8988T (cell line): ENCODE results near the gene P3H2.

Source experiments
- DNase-seq: peaks from one replicate; pipeline ENCODE4 v3.0.0; 2011

Gene P3H2

DNA sequence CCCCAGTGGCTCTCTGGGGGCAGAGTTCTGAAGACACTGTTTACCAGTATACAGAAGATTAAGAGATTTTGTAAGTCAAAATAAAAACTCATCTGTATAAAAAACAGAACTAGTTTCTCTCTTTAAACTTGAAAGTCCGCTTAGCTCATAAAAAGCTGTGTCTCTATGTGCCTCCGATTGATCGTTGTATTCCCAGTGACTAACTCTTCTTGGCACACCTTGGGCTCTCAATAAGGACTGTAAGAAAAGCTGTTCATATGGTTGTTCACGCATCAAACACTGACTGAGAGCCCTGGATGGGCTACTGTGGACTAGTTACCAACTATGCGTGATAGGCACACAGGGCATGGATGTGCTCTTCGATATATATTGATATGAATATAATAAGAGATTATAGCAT lies 107.9 kb downstream of the P3H2 start:
- no peak for DNase-seq

DNA sequence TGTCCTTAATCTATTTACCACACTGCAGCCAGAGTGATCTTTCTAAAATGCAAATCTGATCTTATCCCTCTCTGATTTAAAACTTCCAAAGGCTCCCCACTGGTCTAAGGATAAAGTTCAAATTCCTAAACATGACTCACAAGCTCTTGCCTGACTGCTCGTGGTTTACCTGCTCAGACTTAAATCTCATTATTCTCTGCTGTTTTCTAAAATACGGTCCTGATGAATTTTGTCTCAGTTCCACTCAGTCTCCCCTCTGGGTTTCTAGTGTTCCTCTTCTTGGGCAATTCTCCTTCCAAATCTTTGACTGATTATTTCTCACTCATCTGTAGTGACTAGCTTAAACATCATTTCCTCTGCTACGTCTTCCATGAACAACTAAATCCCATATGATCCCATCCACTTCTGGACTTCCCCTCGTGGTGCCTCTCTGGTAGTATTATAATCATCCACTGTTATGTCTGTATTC lies 108.3 kb downstream of the P3H2 start:
- peak; percentile 11 for DNase-seq

DNA sequence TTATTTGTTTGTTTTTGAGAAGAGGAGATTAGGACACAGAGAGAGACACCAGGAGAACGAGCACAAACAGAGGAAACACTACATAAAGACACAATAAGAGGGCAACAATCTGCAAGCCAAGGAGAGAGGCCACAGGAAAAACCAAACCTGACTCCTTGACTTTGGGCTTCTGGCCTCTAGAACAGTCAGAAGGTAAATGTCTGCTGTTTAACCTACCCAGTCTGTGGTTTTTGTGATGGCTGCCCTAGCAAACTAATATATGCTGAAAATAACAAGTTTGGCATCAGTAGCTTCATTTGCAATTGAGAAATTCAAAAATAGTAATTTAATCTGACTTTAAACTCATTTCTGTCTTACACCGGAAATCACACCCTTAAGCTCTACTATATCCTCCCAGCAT lies 110.2 kb downstream of the P3H2 start:
- DNase-seq: no peak

DNA sequence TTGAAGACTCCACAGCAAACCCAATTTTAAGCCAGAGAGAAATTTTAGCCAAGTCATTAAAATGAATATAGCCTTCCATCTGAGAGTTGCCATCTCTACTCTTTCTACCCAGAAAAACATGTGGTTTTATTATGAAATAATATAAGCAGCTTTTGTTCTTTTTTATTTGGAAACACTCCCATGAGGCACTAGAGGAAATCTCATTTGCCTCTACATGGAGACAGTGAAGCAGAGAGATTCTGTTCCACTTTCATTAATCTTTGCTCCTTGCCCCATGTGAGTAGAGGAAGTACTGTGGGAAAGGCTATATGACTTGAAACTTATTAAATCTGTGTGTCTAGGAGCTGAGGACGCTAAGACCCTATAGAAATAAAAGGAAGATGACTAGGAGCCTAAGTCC lies 111.1 kb downstream of the P3H2 start:
- DNase-seq: no peak

DNA sequence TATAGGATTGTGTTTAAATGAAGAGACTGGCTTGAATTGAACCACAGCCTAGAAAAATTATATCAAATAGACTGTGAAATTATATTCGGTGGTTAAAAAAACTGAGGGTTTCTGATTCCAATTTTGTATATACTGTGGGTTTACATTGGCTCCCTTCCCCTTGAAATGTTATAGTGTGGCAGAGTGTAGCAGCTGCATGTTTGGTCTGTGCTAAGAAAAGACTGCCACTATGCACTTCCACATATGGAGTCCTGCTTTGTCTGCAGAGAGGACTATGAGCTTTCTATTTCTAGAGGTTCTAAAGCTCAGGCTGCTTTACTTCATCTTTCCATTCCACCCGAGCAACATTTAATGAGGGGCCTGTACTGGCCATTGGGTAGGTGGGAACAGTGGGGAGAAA lies 112.3 kb downstream of the P3H2 start:
- DNase-seq: no peak

DNA sequence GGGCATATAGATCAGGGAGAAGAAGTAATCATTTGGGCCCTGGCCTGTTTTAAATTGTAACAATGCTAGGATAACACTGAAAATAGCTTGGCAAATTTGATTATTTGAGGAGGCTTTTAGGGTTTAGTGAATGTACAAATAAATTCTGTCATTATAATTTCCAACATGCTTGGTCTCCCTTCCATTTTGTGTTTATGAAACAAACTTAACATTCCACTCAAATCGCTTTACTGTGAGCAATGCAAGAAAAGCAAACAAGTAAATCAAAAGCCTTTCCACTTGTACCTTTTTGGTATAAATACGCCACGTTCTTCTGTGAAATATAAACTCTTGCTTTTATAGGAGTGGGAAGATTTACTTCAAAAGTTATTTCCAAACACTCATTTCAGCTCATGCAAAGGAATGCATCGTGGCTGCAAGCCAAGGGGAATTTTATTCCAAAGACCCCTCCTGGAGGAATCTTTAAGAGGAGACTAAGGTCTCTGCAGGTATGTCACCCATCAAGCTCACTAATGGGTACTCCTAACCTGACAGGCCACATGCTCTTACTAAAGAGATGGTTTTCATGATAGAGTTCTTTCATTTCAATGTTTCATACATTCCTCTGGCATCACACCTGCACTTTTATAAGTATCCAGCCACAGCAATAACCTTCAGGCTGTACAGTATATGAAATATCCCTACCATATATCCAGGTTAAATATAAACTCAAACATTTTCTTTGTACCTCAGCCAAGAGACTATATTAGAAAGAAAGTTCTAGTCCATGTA lies 115.2 kb downstream of the P3H2 start:
- no peak for DNase-seq

DNA sequence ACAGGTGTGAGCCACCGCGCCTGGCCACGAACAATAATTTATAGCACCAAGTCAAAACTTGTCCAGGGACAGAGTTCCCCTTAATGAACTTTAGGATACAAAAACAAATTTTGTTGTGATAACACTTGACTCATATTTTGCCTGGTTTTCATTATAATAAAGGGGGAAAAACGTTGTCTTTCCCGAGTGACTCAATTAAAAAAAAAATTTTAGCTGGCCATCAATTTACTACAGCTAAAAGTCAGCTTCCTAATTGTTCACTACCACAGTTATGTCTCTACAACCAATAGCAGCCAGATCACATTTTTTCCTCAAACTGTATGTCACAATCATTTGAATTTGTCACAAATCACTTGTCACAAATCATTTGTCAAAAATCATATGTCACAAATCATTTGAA lies 116.0 kb downstream of the P3H2 start:
- no peak for DNase-seq

DNA sequence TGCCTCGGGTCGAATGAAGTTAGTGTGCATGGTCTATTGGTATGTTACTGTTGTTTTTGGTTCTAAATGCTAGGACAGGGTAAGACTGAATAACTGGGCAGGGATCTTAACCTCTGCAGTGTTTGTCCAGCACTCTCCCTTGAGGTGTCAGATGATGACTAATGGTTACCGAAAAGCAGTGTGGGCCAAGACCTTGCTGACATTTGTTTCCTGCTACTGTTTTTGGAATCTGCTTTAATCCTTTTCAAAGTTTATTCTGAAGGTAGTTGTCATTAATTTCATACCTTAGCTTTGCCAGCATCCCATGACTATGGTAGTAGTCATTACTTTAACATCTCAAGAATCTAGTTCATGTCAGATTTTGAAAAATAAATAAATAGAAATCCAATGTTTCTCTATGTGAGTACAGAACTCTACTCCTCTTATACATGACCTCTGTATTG lies 117.0 kb downstream of the P3H2 start:
- DNase-seq: peak; percentile 36

DNA sequence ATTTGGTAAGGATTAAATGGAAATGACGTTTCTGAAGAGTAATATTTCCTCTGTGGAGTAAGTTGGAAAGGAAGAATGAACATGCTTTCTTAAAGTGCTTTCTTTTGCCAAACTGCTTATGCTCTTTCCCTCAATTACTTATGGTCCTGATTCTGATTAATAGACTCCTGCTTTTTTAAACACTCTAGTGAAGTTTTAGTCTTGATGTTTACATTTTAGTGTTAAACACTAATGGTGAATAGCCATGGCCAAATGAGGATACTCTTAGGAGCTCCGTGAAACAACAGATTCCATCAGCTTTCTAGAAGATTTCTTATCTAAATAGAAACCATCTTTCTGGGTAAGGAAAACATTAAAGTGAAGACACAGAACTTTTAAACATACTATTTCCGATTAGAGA lies 117.6 kb downstream of the P3H2 start:
- DNase-seq: no peak

DNA sequence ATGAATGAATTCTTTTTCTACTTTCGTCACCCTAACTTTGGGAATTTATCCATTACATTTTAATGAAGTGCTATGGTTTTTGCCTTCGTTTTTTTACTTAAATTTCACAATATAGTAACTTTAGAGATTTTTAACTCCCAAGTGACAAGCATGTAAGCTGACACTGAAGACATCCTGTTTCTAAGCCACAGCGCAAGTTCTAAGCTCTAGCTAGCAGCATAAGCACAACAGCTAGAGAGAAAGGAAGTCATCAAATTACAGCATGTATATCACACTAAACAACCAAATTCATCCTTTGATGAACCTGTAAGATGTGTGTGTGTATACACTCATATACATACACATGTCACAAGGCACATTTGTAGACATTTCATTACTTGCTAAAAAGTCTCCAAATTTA lies 119.3 kb downstream of the P3H2 start:
- no peak for DNase-seq

DNA sequence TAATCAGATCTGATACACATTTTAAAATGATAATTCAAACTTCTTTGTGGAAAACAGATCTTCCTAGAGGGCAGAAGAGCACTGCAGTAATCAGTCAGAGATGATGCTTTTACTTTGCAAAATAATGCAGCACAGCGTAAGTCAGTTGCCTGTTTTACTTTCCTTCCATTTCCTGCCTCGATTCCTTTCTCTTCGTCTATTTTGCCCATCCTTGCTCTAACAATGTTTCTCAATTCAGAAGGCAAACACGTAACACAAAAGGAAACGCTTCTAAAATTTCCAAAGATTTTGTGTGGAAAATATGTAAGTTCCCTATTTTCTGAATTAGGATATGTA lies 119.9 kb downstream of the P3H2 start:
- DNase-seq: no peak

DNA sequence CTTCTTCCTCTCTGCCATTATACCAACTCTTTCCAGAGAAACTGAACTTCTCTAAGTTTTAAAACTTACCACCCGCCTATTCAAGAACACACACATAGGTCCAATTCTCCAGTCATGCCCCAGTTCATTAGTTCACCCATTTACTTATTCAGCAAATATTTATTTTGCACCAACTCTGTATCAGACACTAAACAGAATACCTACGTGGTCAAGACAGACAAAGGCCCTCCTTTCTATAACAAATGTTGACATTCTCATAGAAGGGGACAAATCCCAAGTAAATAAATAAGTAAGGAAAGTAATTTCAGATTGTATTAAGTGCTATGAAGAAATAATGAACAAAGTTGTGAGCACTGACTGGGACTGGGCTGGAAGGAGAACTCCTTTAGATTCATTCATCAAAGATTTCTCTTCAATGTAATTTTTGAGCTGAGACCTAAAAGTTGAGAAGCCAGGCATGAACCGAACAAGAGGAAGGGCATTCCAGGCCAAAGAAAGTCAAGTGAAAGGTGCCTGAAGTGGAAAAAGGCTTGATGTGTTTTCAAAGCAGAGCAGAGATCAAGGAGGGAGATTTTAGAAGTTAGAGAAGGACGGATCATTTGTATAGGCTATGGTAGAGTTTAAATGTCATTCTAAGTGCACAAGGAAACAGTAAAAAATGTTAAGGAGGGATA lies 120.4 kb downstream of the P3H2 start:
- DNase-seq: no peak

DNA sequence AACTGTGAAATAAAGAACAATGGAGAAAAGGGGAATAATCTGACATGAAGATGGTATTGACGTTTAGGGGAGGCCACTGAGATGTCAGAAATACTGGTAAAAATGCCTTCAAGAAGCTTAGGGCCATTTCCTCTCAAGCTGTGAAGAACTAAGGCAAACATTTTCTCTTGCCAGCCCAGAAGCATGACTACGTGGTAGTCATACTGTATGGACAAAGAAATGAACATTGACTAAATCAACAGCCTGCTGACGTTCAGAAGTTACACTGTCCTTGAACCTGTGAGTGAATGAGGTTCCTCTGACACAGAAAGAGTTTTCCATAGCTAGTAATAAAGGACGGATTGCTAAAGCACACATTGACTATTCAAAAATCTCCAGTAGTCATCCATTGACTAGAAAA lies 121.0 kb downstream of the P3H2 start:
- DNase-seq: no peak

DNA sequence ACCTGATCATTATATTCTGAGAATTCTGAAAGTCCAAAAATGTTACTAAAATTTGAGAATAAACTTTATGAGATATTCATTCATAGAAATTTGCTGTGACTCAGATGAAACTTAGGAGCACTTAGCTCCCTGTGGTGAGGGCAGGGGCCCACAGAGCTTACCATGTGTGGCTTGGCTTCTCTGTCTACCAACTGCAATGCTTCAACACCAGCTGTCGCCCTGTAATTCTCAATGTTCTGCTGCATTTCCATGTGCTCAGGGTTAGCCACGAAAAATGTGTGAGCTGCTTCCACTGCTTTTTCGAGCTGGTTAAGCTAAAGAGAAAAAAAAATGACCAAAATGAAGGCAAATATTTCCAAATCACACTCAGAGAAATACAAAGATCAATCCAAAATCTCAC lies 125.6 kb downstream of the P3H2 start:
- DNase-seq: no peak

DNA sequence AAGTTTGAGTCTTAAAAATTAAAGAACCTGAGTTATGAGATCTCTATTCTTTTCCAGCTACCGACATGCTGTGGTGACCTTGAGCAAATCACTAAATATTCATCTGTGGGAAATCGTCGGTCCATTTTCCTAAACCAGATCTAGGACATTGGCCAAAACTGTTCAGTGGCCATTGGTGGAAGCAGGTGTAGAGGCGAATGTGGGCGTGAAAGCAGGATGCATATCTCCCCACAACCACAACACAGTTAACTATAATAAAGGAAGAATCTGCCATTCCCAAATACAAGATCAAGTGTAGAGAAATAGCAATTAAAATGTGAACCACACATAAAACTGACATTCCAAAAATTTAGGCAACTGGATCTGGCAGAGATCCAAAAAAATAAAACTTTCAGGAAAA lies 129.9 kb downstream of the P3H2 start:
- DNase-seq: no peak

DNA sequence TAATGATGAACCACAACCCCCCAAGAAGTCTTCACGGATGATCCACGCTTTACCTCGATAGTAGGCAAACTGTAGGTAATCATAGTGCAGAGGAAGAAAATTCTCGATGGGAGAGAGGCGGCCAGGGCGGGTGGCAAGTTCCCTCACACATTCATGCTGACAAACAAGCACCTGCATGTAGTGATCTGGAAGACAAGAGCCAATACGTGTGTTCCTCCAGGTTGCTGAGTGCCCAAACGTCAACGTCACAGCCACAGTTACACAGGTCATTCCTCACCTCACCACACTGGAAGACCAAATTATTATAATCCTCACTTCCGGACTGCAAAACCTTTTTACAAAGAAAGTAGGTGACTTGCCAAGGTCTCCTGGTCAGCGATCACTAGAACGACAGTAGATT lies 131.8 kb downstream of the P3H2 start:
- DNase-seq: no peak

DNA sequence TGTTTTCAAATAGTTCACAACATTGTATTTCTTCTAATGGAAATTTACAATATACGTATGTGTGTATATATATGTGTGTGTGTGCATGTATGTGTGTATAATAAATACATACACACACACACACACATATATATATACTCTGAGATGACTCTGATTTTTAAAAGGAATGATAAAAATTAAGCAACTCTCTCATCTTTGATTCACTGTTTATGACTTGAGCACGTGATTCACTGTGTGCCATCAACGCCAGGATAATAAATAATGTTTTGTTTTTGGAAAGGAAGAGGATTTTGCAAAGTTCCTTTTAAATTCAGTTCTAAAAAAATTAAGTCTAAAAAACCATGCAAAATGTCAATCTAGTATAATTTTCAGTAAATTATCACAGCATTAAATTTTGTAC lies 132.4 kb downstream of the P3H2 start:
- no peak for DNase-seq

DNA sequence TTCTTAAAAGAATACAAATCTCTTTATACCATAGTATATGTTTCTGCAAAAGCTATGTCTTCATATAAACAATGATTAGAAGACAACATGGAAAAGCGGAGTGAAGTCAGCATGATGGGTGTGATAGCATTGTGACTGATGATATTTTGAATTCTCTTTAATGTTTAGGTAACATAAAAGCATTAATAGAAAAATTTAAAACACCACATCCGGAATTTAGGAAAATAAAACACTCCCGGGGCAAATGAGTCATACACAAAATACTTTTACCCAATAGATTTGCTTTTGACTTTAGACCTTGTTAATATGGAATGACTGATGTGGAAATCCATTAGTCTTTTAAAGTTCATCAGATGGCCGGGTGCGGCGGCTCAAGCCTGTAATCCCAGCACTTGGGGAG lies 134.7 kb downstream of the P3H2 start:
- DNase-seq: no peak

DNA sequence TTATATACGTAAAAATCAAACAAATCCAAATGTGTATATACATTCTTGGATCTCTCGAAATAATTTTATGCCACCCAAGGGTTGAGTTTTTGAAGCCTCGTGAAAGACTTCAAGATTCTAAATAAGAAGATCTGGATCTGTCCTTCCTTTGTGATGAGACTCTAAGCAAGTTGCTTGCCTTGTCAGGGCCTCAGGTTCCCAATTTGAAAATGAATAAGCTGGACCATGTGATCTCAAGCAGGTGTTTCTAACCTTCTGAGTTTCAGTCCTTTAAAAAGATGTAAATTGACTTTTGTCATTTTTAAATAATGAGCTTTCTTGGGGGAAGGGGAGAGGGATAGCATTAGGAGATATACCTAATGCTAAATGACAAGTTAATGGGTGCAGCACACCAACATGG lies 137.1 kb downstream of the P3H2 start:
- no peak for DNase-seq

DNA sequence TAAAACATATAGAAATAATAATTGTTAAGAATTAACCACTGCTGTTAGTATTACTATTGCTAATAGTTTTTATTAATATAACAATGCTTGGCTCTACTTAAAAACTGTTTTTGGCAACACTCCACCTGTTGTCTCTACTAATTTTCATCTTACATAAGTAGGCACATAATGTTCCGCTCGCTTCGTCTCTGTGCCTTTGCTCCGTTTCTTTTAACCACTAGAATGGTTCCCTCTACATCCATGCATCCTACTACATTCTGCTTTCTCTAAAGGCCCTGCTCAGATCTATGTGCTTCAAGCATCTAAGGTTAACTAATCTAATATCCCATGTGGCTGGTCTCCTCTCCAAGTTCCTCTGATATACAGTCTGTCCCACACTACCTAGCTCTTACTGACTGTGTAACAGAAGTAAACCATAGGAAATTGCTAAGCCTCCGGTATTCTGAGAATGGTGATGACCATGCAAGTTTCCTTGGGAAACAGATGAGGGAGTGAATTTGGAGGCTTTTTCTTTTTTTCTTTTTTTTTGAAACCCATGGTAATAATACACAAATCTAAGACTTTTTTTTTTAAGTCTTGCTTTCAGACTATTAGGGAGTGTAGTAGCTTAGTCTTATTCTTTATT lies 138.3 kb downstream of the P3H2 start:
- no peak for DNase-seq

DNA sequence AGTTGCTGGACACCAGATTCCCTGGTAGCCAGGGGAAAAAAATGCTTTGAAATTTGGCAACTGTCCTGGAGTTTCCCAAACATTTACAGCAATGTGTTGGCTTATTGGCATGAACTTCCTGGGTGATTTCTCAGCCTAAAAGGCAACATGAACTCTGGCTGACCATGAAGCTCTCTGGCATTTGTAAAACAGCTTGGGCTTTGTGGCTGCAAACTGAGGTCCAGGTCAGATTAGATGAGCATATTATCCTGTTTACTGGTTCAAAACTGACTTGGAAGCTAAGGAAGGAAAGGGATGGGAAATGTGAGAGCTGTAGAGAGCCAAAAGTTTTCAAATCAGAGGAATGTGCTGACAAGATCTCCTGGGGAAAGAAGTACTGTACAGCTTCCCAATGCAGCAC lies 139.0 kb downstream of the P3H2 start:
- DNase-seq: no peak

DNA sequence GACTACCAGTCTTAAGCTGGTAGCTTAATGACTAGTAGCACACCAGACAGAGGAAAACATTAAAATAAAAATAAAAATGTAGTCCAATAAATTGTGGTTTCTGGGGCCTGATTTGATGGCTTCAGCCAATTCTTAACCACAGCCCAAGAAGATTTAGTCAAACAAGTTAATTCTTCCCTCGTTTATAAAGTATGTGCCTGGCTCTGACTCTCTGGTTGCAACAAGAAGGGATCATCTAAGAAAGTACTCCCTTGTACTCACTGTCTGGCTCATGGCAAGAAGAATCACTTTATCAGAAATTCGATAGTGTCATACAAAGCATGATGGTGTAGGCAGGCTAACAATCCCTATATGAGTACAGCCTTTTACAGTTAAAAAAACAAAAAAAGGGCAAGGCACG lies 141.9 kb downstream of the P3H2 start:
- no peak for DNase-seq

DNA sequence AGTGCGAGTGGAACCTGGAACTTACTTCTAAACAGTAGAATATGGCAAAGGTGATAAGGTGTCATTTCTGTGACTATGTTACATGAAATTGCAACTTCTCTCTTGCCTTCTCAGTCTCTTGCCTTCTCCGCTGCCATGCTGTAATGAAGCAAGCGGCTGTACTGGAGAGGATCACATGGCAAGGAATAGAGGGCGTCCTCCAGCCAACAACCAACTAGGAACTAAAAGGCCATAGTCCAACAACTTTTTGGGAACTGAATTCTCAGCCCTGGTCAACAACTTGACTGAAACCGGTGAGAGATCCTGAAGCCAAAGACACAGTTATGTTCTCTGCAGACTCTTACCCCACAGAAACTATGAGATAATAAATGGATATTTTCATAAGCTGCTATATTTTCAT lies 143.5 kb downstream of the P3H2 start:
- DNase-seq: no peak

DNA sequence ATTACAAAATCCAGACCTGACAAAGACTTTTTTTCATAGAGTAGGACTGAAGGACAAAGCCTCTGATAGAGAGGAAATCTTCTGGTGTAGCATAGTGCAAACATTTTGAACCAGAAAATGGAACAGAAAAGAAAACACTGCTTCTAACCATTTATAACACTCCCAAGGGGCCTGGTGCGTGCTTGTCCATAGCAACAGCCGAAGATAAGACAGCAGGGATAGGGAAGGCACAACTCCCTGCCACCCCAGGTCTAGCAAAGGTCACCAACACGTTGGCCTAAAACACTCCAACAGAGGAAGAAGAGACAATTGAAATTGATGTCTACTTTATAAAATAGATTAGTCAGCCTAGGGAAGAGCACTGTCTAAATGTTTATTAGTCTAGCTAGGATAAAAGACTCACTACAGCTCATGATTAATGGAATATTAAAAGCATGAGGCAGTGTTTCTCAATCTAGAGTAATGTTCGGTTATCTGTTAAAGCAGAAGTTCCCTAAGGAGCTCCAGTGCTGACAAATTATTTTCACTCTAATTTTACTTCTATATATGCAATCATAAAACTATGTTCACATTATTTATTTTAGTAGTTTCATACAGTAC lies 145.2 kb downstream of the P3H2 start:
- DNase-seq: no peak
